Activated naive CD4-positive, alpha-beta T cell treated with anti-CD3 and anti-CD28 coated beads, Interleukin-2, amount 10 ng/mL, durations not matched to agents 5 hours and 36 hours (primary cell): ENCODE measurements around the gene CFAP100. TPM values are rescaled to one million over a fixed set of nuclear protein-coding genes. Genes with fewer than 3 reads are reported as not detected.

ENCODE experiments used
- total RNA-seq, 2 experiments: library from RNA; stranded (reverse); gene quantifications; one replicate each; pipeline ENCODE4 v1.2.3, GENCODE V29; 2021

The CFAP100 gene
- total RNA-seq: not detected

DNA sequence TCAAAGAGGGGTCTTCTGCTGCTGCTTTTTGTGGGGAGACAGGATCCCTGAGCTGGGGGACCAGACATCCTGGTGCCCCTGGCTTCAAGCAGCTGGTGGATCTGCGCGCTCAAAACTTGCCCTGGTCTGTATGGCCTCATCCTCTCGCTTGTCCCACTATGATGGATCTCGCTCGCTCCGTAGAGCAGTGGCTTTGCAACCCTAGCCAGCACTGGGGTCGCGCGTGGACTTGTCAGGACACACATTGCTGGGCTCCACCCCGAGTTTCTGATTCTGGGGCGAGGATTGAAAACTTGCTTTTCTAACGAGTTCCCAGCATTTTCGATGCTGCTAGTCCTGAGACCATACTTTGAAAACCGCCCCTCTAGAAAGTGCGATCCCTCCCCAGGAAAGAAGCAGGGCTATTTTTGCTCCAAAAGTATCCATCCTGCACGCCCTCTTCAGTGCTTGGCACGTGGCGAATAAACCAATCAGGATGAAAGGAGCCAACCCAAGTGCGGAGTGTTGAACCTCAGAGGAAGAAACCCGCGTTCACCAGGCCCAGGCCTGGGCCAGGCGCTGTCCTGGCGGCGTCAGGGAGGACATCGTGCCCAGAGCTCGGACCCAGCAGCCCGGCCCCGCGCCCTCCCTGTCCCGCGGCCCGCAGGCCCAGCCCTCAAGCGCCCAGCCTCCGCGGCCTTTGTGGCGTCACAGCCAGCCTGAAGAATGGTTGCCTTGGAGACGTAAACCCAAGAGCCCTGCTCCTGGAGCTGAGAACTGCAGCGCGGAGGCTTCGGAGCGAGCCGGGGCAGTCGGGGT lies at the start of gene CFAP100:
Gene CFAP100 (plus strand): TSS at position 731 of the 798 bp plus-strand sequence. CDS start 1,092 bp downstream, outside the sequence.

DNA sequence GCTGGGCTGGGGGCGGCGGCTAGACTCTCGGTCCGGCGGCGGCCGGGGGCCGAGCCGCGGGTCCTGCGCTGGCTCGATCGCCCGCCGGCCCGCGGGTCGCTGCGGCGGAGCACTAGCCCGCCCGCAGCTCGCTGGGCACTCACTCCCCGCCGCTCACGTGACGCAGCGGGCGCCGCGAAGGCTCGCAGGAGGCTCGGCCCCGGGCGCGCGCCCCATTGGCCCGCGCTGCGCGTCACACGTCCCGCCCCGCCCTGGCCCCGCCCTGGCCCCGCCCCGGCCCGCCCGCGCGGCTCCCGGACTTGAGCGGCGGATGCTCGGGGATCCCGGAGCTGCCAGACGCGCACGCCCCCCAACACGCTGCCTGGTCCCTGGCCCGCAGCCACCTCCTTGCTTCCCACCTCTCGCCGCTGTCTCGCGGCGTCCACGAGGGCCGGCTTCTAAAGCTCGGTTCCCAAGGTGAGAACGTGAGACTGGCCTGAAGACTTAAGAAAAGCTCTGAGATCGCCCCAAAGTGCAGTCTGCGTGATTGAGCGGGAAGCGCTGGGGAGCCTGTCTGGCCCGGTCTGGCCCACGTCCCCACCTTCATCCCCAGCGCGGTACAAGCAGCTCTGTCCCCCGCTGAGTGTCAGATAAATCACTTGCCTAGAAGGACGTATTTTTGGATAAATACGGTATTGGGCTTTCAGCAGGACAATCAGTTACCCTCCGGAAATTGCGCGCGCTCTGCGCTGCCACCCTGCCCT lies 37.2 kb upstream of the CFAP100 start, which contains the start of gene KLF15:
Gene KLF15 (minus strand): TSS at position 114 of the 743 bp plus-strand sequence. CDS start 4,486 bp downstream, outside the sequence.

DNA sequence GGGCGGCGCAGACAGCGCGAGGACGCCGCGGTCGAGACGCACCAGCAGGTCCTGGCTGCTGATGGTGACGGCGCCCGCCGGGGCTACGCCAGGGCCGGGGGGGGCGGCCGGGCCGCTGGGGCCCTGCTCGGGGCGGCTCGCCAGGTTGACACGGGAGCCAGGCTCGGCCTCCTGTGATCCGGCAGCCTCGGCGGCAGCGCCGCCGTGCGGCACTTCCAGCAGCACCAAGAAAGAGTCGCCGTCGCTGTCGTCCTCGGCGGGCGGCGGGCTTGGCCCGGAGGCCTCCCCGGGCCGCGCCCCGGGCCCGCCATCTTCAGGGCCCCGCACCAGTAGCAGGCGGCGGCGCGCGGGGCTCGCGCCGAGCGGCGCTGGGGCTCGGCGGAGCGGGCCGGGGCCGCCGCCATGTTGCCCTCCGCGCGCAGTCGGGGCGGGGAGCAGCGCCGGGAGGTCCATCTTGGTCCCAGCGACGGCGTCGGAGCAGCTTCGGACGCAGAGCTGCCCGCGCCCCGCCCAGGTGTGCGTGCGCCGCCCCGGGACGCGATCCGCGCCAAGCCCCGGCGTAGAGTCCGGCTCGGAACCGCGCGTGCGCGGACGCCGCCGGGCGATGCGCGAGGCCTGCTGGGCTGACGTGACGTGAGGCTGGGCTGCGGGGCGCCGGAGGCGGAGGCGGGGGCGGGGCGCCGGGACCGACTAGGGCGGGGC lies 80.9 kb downstream of the CFAP100 start, which contains the start of gene ZXDC:
Gene ZXDC (minus strand): TSS at position 479 of the 702 bp plus-strand sequence. CDS start 26 bp downstream, at position 453.

Other genes starting within 250 kb of the CFAP100 start
- not detected for gene ALDH1L1, start 214.3 kb upstream of the CFAP100 start, total RNA-seq
- gene KLF15, start 37.5 kb upstream of the CFAP100 start, total RNA-seq: not detected
- 10 to 100 TPM; 29.4 to 31.9 TPM for gene ZXDC, start 81.0 kb downstream of the CFAP100 start, total RNA-seq
- gene UROC1, start 122.9 kb downstream of the CFAP100 start, total RNA-seq: not detected
- not detected for gene CHST13, start 129.2 kb downstream of the CFAP100 start, total RNA-seq
- gene C3orf22, start 164.0 kb downstream of the CFAP100 start, total RNA-seq: not detected